GM23248 (cell line): ENCODE results near the gene TTLL13.
"Not testable (repeated sequence)": the region's sequence is repeated elsewhere in the genome, so short reads cannot be mapped to it uniquely, and the experiment has no call there.

Experiments
- EZH2 ChIP-seq: fragments of 200-600 bp; sonication (generic); IDR thresholded peaks from 2 replicates; pipeline ENCODE4 v1.6.1; 2018; ENCODE audit warnings: antibody characterized with exemption, mild to moderate bottlenecking; ENCODE audit not compliant: insufficient read depth, poor library complexity, severe bottlenecking
- EZH2phosphoT487 ChIP-seq: fragments of 200-600 bp; sonication (generic); IDR thresholded peaks from 2 replicates; pipeline ENCODE4 v1.6.1; 2018; ENCODE audit warnings: antibody characterized with exemption, moderate library complexity, mild to moderate bottlenecking, low read depth; ENCODE audit not compliant: insufficient read depth

DNA sequence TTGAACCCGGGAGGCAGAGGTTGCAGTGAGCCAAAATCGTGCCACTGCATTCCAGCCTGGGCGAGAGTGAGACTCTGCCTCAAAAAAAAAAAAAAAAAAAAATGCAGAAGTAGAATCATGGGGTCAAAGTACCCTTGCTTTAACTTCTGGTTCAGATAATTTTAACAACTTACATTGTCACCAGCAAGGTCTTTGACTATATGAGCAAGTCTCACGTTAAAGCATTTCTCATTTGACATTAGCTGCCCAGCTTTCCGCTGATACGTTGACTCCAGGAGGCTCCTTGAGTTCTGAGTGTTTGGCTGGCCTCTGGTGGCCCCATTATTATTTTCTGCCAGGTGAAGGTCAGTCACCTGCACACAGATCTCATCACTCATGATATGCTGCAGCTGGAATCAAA lies 32.3 kb downstream of the TTLL13 start:
- TF ChIP-seq EZH2, EZH2phosphoT487: not testable (repeated sequence)
